Measurements from ENCODE around the gene BLTP3A. TPM values are rescaled to one million over a fixed set of nuclear protein-coding genes. Genes with fewer than 3 reads are reported as not detected.
A peak's percentile ranks its signal among the peaks of the same experiment; 100 is the strongest.
"Not testable (repeated sequence)": the region's sequence is repeated elsewhere in the genome, so short reads cannot be mapped to it uniquely, and the experiment has no call there.

The BLTP3A gene
- polyA plus RNA-seq, 4 donors, result 11.7 to 15.9 (median 14.4) TPM

DNA sequence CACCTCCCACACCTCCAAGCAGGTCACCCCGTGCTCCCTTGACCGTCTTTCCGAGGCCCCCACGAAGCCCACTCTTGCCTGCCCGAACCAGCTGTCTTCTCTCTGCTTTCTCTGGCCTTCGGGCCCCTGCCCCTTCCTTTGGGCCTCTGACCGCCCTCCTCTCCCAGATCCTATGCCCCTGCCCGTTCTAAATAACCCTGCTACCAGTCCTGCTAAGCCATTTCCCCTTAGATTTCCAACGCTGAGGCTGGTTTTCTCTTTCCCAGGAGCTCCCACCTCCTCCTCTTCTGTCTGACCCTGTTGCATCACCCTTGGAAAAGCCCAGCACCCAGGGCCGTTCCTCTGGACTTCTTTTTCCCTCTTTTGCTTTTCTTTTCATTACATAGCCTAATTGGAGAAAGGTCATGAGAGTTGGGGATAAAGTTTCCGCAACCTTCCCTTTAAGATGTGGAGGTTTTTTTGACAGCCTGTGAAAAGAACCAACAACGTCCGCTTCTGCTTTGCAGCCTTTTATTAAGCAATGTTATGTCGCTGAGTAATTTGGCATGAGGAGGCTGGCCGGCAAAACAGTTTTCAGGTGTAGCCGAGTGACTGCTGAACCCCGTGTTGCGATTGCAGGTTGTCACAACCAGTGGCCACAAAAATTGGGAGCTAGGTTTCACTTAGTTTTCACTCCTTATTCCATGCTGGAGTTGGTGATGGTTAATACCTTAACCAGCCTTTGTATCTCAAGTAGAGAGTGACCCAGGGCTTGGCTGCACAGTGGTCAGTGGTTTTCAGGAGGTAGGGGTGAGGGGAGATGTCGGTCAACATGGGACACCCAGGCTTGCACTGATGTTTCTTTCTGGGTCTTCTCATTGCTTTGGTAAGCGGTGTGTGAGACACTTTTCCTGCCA, 970 bp downstream of the BLTP3A start:
- DNase-seq (ENCODE audit: low read depth in 4 of 4, low spot score in 2 of 4), result peak; percentile 13 to 34 (median 20)

DNA sequence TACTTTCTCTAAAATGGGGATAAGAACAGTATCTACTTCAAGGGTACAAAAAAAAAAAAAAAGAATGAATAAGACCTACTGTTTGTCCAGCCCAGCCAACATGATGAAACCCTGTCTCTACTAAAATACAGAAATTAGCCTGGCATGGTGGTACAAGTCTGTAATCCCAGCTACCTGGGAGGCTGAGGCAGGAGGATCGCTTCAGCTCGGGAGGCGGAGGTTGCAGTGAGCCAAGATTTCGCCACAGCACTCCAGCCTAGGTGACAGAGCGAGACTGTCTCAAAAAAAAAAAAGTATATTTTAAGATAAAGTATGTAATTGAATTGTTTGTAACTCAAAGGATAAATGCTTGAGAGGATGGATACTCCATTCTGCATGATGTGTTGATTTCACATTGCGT, 2.0 kb downstream of the BLTP3A start:
- DNase-seq (ENCODE audit: low read depth in 4 of 4, low spot score in 2 of 4), result no peak

DNA sequence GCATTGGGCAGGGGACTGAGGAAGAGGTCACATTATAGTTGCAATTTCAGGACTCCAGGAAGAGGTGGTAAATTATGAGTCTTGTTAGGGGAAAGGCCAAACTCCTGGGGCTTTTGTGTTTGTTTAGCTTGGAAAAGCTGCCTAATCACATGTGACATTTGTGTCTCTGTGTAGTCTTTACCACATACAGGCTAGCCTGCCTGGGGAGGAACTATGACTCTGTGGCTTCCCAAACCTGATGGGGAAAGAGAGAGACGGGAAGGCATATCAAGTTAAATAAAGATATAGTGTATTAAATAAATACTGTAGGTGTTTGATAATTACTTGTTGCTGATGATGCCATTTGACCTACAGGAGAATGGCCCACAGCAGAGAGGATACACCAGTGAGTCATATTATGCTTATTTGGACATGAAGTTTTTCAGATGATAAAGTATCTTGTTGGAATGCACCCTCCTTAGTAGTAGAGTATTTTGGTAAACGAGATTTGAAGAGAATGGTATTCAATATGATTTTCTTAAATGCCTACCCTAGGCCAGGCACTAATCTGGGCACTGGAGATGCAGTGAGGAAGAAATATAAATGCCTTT, 4.0 kb downstream of the BLTP3A start:
- DNase-seq (ENCODE audit: low read depth in 4 of 4, low spot score in 2 of 4), result no peak

- DNase-seq (ENCODE audit: low read depth in 4 of 4, low spot score in 2 of 4), result no peak
Measured at GRCh38 chr6:34798057-34798456, 6.2 kb downstream of the BLTP3A start.

GRCh38 chr6:34799547-34799946, 7.7 kb downstream of the BLTP3A start:
- no peak for DNase-seq (ENCODE audit: low read depth in 4 of 4, low spot score in 2 of 4)

DNA sequence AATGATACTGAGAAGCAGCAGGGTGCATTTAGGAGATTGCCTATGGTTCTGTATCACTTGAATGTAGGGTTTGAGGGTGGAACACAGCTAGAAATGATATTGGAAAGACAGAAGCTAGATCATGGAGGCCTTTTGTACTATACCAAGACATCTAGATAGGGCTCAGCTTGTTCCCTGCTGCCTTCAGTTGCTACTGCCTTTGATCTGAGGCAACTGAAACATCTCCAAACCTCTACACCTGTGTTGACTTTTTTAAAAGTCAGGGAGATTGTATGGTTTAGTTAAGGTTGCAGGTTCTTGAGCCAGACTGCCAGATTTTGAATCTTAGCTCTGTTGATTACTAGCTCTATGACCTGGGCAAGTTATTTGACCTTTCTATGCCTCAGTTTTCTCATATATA, 12.7 kb downstream of the BLTP3A start:
- DNase-seq (ENCODE audit: low read depth in 4 of 4, low spot score in 2 of 4), result no peak

DNA sequence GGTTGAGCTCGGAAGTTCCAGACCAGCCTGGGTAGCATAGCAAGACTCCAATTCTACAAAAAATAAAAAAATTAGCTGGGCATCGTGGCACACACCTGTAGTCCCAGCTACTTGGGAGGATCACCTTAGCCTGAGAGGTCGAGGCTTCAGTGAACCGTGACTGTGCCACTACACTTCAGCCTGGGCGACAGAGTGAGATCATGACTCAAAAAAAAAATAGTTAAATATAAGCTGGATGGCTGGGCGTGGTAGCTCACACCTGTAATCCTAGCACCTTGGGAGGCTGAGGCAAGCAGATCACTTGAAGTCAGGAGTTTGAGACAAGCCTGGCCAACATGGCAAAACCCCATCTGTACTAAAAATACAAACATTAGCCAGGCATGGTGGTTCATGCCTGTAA, 13.2 kb downstream of the BLTP3A start:
- not testable (repeated sequence) for DNase-seq (ENCODE audit: low read depth in 4 of 4, low spot score in 2 of 4)

DNA sequence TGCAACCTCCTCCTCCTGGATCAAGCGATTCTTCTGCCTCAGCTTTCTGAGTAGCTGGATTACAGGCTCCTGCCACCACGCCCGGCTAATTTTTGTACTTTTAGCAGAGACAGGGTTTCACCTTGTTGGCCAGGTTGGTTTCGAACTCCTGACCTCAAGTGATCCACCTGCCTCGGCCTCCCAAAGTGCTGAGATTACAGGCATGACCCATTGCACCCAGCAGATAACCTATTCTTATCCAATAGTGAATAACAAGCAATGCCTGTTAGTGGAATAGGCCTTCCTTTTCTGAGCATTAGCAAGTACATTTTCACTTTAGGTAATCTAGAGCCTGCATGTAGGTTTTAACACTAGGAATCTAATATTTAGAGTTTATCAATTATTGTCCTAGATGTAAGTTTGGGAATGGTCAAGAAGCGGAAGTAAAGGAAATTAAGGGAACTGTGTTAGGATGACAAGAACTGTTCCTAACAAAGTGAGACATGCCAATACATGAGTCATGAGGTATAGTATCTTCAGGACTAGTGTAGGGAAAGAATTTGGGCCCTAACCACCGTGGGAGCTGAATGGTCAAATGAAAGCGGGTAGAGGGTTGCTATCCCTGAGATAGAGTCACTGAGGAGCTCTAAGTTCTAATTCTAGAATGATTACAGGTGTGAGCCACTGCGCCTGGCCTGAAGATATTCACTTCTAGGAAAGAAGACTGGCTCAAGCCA, 15.0 kb downstream of the BLTP3A start:
- DNase-seq (ENCODE audit: low read depth in 4 of 4, low spot score in 2 of 4), result no peak

DNA sequence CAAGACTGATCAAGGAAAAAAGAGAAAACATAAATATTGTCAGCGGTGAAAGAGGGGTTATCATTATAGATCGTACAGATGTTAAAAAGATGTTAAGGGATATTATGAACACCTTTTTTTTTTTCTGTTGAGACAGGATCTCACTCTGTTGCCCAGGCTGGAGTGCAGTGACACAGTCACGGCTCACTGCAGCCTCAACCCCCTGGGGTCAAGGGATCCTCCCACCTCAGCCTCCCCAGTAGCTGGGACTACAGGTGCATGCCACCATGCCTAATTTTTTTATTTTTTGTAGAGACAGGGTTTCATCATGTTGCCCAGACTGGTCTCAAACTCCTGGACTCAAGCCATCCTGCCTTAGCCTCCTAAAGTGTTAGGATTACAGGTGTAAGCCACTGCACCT, 16.6 kb downstream of the BLTP3A start:
- not testable (repeated sequence) for DNase-seq (ENCODE audit: low read depth in 4 of 4, low spot score in 2 of 4)

DNA sequence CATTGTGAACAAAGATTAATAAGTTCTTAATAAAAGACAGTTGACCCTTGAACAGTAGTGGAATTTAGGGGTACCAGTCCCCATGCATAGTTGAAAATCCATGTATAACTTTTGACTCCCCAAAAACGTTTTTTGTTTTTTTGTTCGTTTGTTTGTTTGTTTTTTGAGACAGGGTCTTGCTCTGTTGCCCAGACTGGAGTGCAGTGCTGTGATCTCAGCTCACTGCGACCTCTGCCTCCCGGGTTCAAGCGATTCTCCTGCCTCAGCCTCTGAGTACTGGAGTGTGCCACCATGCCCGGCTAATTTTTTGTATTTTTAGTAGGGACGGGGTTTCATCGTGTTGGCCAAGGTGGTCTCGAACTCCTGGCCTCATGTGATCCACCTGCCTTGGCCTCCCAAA, 17.5 kb downstream of the BLTP3A start:
- not testable (repeated sequence) for DNase-seq (ENCODE audit: low read depth in 4 of 4, low spot score in 2 of 4)

DNA sequence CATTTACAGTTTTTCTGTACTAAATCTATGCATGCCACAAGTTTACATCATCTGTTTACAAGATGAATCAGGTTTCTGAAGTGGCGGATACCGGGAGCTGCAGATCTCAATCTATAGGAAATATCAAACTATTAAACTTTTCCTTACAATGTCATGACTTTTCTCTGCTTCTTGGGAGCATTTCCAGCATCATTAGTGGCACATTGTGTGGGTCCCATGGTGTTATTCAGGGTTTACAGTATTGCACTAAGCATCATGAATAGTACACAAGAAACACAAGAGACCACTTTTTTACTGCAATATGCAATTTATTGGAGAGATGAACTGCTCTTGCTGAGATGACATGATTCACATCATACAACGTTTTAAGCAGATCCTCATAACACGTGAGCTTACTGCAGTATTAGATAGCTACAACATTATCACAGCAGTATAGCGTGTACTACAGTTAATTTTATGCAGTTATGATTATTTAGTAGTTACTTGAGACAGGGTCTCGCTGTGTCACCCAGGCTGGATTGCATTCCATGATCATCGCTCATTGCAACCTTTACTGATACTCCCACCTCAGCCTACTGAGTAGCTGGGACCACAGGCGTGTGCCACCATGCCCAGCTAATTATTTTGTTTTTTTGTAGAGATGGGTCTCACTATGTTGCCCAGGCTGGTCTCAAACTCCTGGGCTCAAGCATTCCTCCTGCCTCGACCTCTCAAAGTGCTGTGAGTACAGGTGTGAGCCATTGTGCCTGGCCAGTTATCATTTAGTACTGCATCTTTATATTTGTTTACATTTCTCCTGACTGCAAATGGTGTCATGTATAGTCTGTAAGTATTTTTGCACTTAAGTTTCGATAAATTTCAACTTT, 18.4 kb downstream of the BLTP3A start:
- no peak for DNase-seq (ENCODE audit: low read depth in 4 of 4, low spot score in 2 of 4)

DNA sequence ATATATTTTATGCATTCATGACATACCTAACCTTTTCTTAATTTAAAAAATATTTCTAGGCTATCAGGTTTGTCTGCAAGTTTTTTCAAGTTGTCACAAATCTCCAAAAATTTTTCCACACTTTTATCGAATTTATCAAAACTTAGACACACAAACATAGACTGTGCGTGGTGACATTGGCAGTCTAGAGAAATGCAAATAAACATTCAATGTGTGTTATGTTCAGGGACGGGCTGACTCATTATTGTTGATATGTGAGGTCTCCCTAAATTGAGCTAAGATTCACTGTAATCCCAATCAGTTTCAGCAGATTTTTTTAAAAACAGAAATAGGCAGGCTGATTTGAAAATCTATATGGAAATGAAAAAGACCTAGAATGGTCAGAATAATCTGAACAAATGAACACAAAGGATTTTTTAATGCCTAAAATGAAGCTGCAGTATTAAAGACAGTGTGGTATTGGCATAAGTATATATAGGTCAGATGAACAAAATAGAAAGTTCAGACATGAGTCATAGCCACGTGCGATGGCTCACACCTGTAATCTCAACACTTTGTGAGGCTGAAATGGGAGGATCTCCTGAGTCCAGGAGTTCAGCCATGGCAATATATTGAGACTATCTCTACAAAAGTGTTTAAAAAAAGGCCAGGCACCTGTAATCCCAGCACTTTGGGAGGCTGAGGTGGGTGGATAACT, 19.2 kb downstream of the BLTP3A start:
- DNase-seq (ENCODE audit: low read depth in 4 of 4, low spot score in 2 of 4), result no peak

DNA sequence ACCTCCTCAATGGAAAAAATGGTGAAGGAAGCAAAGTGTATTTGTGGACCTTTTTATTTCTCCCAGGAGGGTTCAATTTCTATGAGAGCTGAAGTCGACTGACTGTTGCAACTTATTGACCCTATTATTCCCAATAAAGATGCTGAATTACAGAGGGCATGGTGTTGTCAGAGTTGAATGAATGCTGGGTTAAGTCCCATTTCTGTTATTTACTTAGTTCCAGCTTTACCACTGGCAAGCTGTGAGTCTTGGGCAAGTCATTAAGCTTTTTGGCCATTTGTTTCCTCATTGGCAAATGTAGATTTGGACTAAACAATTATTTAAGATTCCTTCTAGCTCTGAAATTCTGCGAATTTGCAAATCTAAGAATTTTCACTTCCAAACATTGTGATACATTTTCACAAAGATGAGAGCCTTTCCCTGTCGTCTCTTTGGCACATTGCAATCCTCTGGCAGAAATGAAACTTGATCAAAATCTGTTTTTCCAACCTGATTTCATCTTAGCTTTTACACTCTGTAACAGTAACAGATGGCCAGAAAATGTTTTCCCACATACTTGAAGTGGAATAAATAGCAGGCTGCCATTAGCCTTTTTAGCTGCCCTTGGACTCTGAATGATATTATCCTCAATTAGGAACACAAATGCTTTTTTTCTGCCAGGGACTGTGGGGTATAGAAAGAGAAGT, 21.3 kb downstream of the BLTP3A start:
- DNase-seq (ENCODE audit: low read depth in 4 of 4, low spot score in 2 of 4), result no peak

GRCh38 chr6:34816635-34817301, 24.9 kb downstream of the BLTP3A start:
- DNase-seq (ENCODE audit: low read depth in 4 of 4, low spot score in 2 of 4), result no peak

GRCh38 chr6:34817446-34817845, 25.6 kb downstream of the BLTP3A start:
- no peak for DNase-seq (ENCODE audit: low read depth in 4 of 4, low spot score in 2 of 4)

- not testable (repeated sequence) for DNase-seq (ENCODE audit: low read depth in 4 of 4, low spot score in 2 of 4)
Measured at GRCh38 chr6:34818872-34819570, 27.1 kb downstream of the BLTP3A start.

DNA sequence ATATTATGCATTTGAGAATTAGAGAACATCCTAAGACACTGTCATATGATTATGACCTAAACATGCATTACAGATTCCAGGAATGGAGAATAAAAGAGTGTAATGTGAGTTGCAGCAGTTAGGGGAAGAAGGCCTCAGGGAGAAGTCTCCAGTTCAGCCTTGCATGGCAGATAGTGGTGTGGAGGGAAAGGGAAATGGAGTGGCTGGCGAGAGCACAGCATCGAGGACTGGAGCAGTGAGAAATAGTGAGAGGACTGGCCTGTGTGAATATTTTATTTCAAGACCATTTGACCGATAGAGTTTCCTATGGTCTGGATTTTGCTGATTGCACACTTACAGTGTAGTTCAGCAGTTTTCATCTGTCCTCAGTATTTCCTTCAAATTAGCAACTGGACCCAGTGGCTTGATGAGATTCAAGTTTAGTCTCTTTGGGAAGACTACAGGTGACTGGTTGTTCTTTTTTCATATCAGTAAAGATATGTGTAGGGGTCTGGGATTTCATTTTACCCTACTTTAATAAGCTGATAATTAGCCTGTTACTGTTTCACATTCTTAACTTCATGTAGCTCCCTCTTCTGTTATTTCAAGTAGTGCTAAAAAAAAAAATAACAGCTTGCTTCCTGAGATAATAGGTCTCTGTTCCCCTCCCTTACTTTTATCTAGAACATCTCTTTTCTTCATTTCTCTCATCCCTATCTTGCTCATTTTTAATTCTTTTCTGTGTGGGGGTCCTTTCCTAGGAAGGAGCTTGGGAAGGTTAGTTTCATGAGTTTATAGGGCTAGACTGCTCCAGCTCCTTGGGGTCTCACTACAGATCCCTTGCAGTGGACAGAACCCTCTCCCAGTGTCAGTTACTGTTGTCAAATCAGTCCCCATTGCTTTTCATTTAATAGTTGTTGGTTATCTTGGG, 27.9 kb downstream of the BLTP3A start:
- no peak for DNase-seq (ENCODE audit: low read depth in 4 of 4, low spot score in 2 of 4)

Data from left renal cortex interstitium (tissue), 4 donors.